GM19372 (cell line): ENCODE data around the gene KDM5B.

Experiments
- ATAC-seq: cut with Tn5 transposase; IDR thresholded peaks from one replicate; pipeline ENCODE4 v1.9.1; 2021; ENCODE audit warnings: mild to moderate bottlenecking, low read depth, moderate library complexity; ENCODE audit not compliant: unreplicated experiment

The KDM5B gene

GRCh38 chr1:202815120-202815519 lies 6.9 kb upstream of the KDM5B start:
- no peak for ATAC-seq

GRCh38 chr1:202812176-202813026 lies 4.2 kb upstream of the KDM5B start:
- no peak for ATAC-seq

GRCh38 chr1:202811296-202812175 lies 3.3 kb upstream of the KDM5B start:
- ATAC-seq: peak; percentile 9

GRCh38 chr1:202810615-202811295 lies 2.5 kb upstream of the KDM5B start, which contains the start of gene PCAT6:
PCAT6 (plus strand) TSS chr1:202810954.
- peak; percentile 80 for ATAC-seq

- ATAC-seq: no peak
Measured at GRCh38 chr1:202810193-202810614, 2.0 kb upstream of the KDM5B start.

- no peak for ATAC-seq
Measured at GRCh38 chr1:202809597-202810159, 1.5 kb upstream of the KDM5B start.

GRCh38 chr1:202807451-202807925 lies 733 bp downstream of the KDM5B start:
- ATAC-seq: no peak

- ATAC-seq: no peak
Measured at GRCh38 chr1:202806845-202807450, 1.3 kb downstream of the KDM5B start.

- no peak for ATAC-seq
Measured at GRCh38 chr1:202805886-202806844, 2.1 kb downstream of the KDM5B start.

- no peak for ATAC-seq
Measured at GRCh38 chr1:202804126-202804525, 4.1 kb downstream of the KDM5B start.

- ATAC-seq: no peak
Measured at GRCh38 chr1:202802998-202803932, 5.0 kb downstream of the KDM5B start.

- no peak for ATAC-seq
Measured at GRCh38 chr1:202802034-202802433, 6.2 kb downstream of the KDM5B start.

GRCh38 chr1:202801175-202801574 lies 7.0 kb downstream of the KDM5B start:
- no peak for ATAC-seq

GRCh38 chr1:202800742-202801141 lies 7.5 kb downstream of the KDM5B start:
- ATAC-seq: no peak

GRCh38 chr1:202798792-202799331 lies 9.4 kb downstream of the KDM5B start:
- no peak for ATAC-seq

- no peak for ATAC-seq
Measured at GRCh38 chr1:202798260-202798659, 10.0 kb downstream of the KDM5B start.

GRCh38 chr1:202796670-202797069 lies 11.6 kb downstream of the KDM5B start:
- ATAC-seq: no peak
